Heart right ventricle (tissue), 16 donors: ENCODE data around the gene DLX1. TPM values are rescaled to one million over a fixed set of nuclear protein-coding genes. Genes with fewer than 3 reads are reported as not detected.
A peak's percentile ranks its signal among the peaks of the same experiment; 100 is the strongest.

Experiments
- ATAC-seq, 8 donors: fragments of 200-7000 bp; cut with Tn5 transposase; one replicate each; pipeline ENCODE4 v1.9.1; 2020; ENCODE audit warnings: mild to moderate bottlenecking in 8 of 8, moderate library complexity in 8 of 8, moderate number of reproducible peaks in 1 of 8
- DNase-seq, 2 donors: peaks; one replicate each; pipeline ENCODE4 v3.0.0-alpha.2; 2020
- H3K27ac ChIP-seq, 10 donors: fragments of 200-600 bp; sonication (generic) in 2 of 10; one replicate each; pipeline versions ENCODE4 v1.5.0 to v1.8.0; 2020 to 2022; ENCODE audit warnings: mild to moderate bottlenecking in 3 of 10
- H3K27me3 ChIP-seq, 7 donors: fragments of 200-600 bp; one replicate each; pipeline ENCODE4 v1.8.0; 2021 to 2022; ENCODE audit warnings: mild to moderate bottlenecking in 2 of 7
- H3K36me3 ChIP-seq, 9 donors: fragments of 200-600 bp; sonication (generic) in 1 of 9; one replicate each; pipeline versions ENCODE4 v1.5.0 to v1.8.0; 2020 to 2022; ENCODE audit warnings: mild to moderate bottlenecking in 2 of 9
- H3K4me1 ChIP-seq, 9 donors: fragments of 200-600 bp; sonication (generic) in 1 of 9; one replicate each; pipeline versions ENCODE4 v1.5.0 to v1.8.0; 2020 to 2022; ENCODE audit warnings: mild to moderate bottlenecking in 4 of 9
- H3K4me3 ChIP-seq, 10 donors: fragments of 200-600 bp; sonication (generic) in 2 of 10; one replicate each; pipeline versions ENCODE4 v1.5.0 to v1.8.0; 2020 to 2022; ENCODE audit warnings: mild to moderate bottlenecking in 7 of 10, moderate library complexity in 2 of 10
- H3K9me3 ChIP-seq, 11 donors: fragments of 200-600 bp in 10 of 11; sonication (generic) in 2 of 11; one replicate each; pipeline versions ENCODE4 v1.5.0 to v1.8.0; 2013 to 2022; ENCODE audit warnings: mild to moderate bottlenecking in 2 of 11, control low read depth in 1 of 11, moderate library complexity in 1 of 11
- WGBS, 2 donors: extraction: QIAGEN DNeasy Blood & Tissue Kit; methylation state at CpG; one replicate each; pipeline ENCODE4 v1.1.7; 2013; ENCODE audit warnings: inconsistent platforms in 1 of 2; 5-methylcytosine and 5-hydroxymethylcytosine counted together
- intact Hi-C, 10 donors: fragments of 100-400 bp; cut with DNase I; formaldehyde crosslinking; loops; one replicate each; pipeline versions ENCODE4 v1.11.1 to v1.14.2; 2022
- polyA plus RNA-seq, 2 donors: library from polyadenylated mRNA; stranded (reverse); fragments of 200-250 nt; gene quantifications; one replicate each; pipeline ENCODE4 v1.2.3, GENCODE V29; 2013
- total RNA-seq, 10 donors: library from RNA; stranded (reverse); fragmentation: NEBNext Ultra II Directional in 3 of 10; extraction: Animal tissue kit (Norgen Biotek cat#: 25700) in 3 of 10; gene quantifications; one replicate each; pipeline versions ENCODE4 v1.2.1 to v1.2.4, GENCODE V29; 2021 to 2023
- TF ChIP-seq, protein P1 (sequence below), 9 donors: fragments of 200-600 bp; sonication (generic) in 2 of 9; IDR thresholded peaks; one replicate each; pipeline versions ENCODE4 v1.5.0 to v1.8.0; 2021 to 2022; ENCODE audit warnings: antibody characterized with exemption in 9 of 9, mild to moderate bottlenecking in 5 of 9, moderate library complexity in 1 of 9
- donor health status: Arrhythmogenic right ventricular cardiomyopathy.
- donor health status: ischemic (EF 13 %, LVEDD 7.1; RV severe dilation, severe dysfunction).
- donor health status: healthy with polysubstance abuse.
- donor health status: DM: no; HTN: yes; CAD: no.
- donor health status: DM: no; HTN: no; CAD: no.
- donor health status: ischemic (EF 25% LVEDD 6.9; RV normal size, moderate dysfunction).
- donor health status: ischemic (EF 25% LVEDD 5.7; RV mildly dilated, moderate dysfunction).
- donor health status: healthy.
- donor health status: DM: yes; HTN: yes; CAD: no.
- donor health status: Ischemic cardiomyopathy.
- donor health status: ischemic (EF 35%, LVEDD 5.7; RV mildly dilated, moderate dysfunction).
- donor health status: nonischemic (EF 11% LVEDD 7.7; RV severe dilation, severe dysfunction).
- donor health status: DM: yes; HTN: yes; CAD: no.
- donor health status: PGD.
- donor health status: ischemic (EF 29% LVEDD 5.4; RV normal size, mild dysfunction).
- donor health status: nonischemic (EF 23%, LVEDD 6.1; RV moderate dilation, normal function).

The DLX1 gene
- total and polyA plus RNA-seq, 12 donors = 0.10 to 0.41 TPM; not detected in 10

DNA sequence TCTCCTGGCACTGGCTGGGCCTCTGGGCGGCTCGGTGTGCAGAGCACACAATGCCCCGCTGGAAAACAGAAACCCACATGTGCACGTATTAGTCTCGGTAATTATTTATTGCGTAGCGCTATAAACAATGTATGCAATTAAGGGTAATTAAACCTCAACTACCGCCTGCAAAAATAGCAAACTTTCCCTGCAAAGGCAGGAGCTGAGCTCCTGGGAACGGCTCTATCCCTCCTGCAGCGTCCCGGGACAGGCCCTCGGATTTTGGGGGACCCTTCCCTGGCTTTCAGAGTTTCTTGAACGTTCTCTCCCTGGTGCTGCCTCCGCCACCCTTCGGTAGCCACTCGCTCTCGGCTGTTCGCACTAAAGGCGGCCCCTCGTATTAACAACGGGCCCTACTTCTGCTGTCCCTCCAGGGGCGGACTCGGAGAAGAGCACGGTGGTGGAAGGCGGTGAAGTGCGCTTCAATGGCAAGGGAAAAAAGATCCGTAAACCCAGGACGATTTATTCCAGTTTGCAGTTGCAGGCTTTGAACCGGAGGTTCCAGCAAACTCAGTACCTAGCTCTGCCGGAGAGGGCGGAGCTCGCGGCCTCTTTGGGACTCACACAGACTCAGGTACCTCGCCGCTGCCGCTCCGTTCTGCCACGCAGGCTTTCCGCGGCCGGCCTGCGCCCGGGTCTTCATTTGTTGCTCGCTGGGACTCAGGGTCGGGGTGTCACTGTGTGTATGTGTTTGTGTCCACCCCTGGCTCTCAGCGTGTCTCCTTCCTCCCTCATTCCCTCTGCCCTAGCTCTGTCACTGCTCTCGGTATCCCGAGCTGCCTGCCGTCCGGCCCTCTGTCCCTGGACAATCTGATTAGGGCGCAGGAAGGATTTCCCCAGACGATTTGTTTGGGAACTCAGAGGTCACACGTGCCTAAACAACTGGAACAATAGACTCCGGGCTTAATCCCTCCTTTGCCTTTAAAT, 1.2 kb downstream of the DLX1 start:
- no peak for ATAC-seq
- WGBS, 2 donors = 5% methylated on average over 54 of the region's 54 CpGs
- Histone ChIP-seq H3K4me1 (peaks cover 10 to 69% (median 41%) of the 10 kb centered on the region in 9 donors), H3K36me3 (peaks cover 0 to 7% (median 0%) of the 10 kb centered on the region in 9 donors), H3K4me3 (peak overlapping the region in 4 of 10 donors; percentile 7 to 62 (median 48)), H3K9me3 (no peaks in the 10 kb centered on the region), H3K27ac (peak overlapping the region in 1 of 10 donors; percentile 26), H3K27me3 (peaks cover 82 to 100% (median 100%) of the 10 kb centered on the region in 7 donors)
- no peak for DNase-seq
- TF ChIP-seq, protein P1, sequence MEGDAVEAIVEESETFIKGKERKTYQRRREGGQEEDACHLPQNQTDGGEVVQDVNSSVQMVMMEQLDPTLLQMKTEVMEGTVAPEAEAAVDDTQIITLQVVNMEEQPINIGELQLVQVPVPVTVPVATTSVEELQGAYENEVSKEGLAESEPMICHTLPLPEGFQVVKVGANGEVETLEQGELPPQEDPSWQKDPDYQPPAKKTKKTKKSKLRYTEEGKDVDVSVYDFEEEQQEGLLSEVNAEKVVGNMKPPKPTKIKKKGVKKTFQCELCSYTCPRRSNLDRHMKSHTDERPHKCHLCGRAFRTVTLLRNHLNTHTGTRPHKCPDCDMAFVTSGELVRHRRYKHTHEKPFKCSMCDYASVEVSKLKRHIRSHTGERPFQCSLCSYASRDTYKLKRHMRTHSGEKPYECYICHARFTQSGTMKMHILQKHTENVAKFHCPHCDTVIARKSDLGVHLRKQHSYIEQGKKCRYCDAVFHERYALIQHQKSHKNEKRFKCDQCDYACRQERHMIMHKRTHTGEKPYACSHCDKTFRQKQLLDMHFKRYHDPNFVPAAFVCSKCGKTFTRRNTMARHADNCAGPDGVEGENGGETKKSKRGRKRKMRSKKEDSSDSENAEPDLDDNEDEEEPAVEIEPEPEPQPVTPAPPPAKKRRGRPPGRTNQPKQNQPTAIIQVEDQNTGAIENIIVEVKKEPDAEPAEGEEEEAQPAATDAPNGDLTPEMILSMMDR (IDR thresholded peaks at IDR 0.05) = peak in 1 of 9 donors; percentile 14
- intact Hi-C loops = no loop called here

DNA sequence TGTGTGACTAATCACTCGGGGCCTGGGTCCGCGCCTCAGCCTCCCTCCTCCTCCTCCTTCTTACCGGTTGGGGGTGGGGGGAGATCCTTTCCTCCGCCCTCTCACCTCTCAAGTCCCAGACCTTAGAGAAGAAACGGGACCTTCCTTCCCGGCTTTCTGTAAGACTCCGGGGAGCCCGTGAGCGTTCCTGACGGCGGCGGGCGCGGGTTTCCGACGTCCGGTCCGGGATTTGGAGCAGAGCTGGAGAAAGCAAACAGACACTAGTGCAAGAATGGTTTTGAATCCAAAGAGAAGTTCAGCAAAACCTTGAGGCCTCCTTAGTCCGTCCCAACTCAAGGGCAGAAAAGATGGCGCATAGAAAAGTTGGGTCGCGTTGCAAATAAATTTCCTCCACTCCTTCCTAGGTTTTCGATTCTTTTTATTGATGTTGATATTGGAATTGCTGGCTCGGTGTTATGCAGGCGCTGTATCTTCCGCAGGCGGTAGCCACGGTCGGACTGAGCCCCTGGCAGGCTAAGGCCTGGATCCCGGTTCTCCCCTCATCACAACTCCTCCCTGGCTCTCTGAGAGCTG, 2.0 kb downstream of the DLX1 start:
- 5 to 6% methylated on average over 31 of the region's 31 CpGs for WGBS, 2 donors
- H3K4me3 ChIP-seq = peak overlapping the region in 2 of 10 donors; percentile 7 to 62
- DNase-seq = no peak

DNA sequence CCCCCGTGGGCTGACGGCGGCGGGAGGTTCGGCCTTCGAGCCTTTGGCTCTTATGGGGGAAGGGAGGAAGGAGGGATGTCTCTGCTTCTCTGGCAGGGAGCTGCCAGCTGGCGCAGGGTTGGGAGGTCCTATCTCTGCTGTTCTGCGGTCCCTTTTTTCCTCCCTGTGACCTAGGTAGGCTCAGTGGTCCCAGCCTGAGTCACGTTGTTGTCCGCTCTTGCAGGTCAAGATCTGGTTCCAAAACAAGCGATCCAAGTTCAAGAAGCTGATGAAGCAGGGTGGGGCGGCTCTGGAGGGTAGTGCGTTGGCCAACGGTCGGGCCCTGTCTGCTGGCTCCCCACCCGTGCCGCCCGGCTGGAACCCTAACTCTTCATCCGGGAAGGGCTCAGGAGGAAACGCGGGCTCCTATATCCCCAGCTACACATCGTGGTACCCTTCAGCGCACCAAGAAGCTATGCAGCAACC, 2.5 kb downstream of the DLX1 start:
- 6 to 7% methylated on average over 23 of the region's 23 CpGs for WGBS, 2 donors
- intact Hi-C loops = no loop called here
- H3K27ac ChIP-seq = no peak overlapping the region
- peaks cover 0 to 7% (median 0%) of the 10 kb centered on the region in 9 donors for H3K36me3 ChIP-seq
- peaks cover 10 to 61% (median 38%) of the 10 kb centered on the region in 9 donors for H3K4me1 ChIP-seq
- no peaks in the 10 kb centered on the region for H3K9me3 ChIP-seq
- DNase-seq (peak in 1 of 2 donors; percentile 1), ATAC-seq (no peak)
- TF ChIP-seq, protein P1 (IDR thresholded peaks at IDR 0.05) = no peak
- peaks cover 90 to 100% (median 100%) of the 10 kb centered on the region in 7 donors for H3K27me3 ChIP-seq
- H3K4me3 ChIP-seq = no peak overlapping the region

More for the DNA sequence above, 2.0 kb downstream of the DLX1 start:
- H3K27me3 ChIP-seq = peaks cover 85 to 100% (median 100%) of the 10 kb centered on the region in 7 donors
- peak overlapping the region in 1 of 10 donors; percentile 26 for H3K27ac ChIP-seq
- peaks cover 10 to 66% (median 41%) of the 10 kb centered on the region in 9 donors for H3K4me1 ChIP-seq
- H3K9me3 ChIP-seq = no peaks in the 10 kb centered on the region
- peaks cover 0 to 7% (median 0%) of the 10 kb centered on the region in 9 donors for H3K36me3 ChIP-seq
- TF ChIP-seq, protein P1 (IDR thresholded peaks at IDR 0.05) = no peak
- intact Hi-C loops = no loop called here
- no peak for ATAC-seq
